BE2C (cell line): ENCODE measurements around the gene TBX21.
"Not testable (repeated sequence)": the region's sequence is repeated elsewhere in the genome, so short reads cannot be mapped to it uniquely, and the experiment has no call there.

Source experiments
- DNase-seq: peaks from one replicate; pipeline ENCODE4 v3.0.0-alpha.2; 2020
- H3K27me3 ChIP-seq: fragments of 250-450 bp; sonication (Bioruptor Pico); 2 replicates; pipeline ENCODE4 v1.5.1; 2020; ENCODE audit warnings: mild to moderate bottlenecking
- H3K36me3 ChIP-seq: fragments of 250-450 bp; sonication (Bioruptor Pico); 2 replicates; pipeline ENCODE4 v1.5.1; 2020; ENCODE audit warnings: mild to moderate bottlenecking
- H3K4me1 ChIP-seq: fragments of 250-450 bp; sonication (Bioruptor Pico); 2 replicates; pipeline ENCODE4 v1.5.1; 2020
- H3K4me3 ChIP-seq: 2 replicates; pipeline ENCODE4 v1.5.1; 2011; ENCODE audit warnings: low read depth, low read length
- H3K9me3 ChIP-seq: fragments of 250-450 bp; sonication (Bioruptor Pico); 2 replicates; pipeline ENCODE4 v1.5.1; 2020
- TF ChIP-seq, protein P1 (sequence below): IDR thresholded peaks from 2 replicates; pipeline ENCODE4 v1.5.1; 2012; ENCODE audit warnings: mild to moderate bottlenecking, low read depth, low read length

Gene TBX21

DNA sequence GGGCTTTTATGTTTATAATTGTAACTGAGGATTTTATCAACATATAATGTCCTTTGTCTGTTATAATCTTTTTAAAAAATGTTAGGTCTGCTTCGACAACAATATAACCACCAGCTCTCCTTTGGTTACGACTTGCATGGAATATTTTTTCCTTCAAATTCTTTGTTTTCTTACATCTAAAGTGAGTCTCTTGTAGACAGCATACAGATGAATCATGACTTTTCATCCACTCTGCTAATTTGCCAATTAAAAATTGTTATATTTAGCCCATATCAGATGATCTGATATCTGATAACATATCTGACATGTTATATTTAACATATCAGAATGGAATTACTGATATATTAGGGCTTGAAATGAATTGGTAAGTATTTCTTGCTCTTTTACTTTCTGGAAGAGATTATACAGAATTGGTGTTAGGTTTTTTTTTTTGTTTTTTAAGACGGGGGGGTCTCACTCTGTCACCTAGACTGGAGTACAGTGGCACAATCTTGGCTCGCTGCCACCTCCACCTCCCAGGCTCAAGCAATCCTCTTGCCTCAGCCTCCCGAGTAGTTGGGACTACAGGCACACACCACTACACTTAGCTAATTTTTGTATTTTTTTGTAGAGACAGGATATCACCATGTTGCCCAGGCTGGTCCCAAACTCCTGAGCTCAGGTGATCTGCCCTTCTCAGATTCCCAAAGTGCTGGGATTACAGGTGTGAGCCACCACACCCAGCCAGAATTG is 27.5 kb downstream of the TBX21 start:
- no peaks in the 10 kb centered on the region for H3K36me3 ChIP-seq
- no peak for DNase-seq
- no peak overlapping the region for H3K4me3 ChIP-seq
- no peaks in the 10 kb centered on the region for H3K4me1 ChIP-seq
- TF ChIP-seq, protein P1, sequence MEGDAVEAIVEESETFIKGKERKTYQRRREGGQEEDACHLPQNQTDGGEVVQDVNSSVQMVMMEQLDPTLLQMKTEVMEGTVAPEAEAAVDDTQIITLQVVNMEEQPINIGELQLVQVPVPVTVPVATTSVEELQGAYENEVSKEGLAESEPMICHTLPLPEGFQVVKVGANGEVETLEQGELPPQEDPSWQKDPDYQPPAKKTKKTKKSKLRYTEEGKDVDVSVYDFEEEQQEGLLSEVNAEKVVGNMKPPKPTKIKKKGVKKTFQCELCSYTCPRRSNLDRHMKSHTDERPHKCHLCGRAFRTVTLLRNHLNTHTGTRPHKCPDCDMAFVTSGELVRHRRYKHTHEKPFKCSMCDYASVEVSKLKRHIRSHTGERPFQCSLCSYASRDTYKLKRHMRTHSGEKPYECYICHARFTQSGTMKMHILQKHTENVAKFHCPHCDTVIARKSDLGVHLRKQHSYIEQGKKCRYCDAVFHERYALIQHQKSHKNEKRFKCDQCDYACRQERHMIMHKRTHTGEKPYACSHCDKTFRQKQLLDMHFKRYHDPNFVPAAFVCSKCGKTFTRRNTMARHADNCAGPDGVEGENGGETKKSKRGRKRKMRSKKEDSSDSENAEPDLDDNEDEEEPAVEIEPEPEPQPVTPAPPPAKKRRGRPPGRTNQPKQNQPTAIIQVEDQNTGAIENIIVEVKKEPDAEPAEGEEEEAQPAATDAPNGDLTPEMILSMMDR = no peak
- peaks cover 36% of the 10 kb centered on the region for H3K27me3 ChIP-seq
- H3K9me3 ChIP-seq = peaks cover 8% of the 10 kb centered on the region

- Histone ChIP-seq H3K36me3 (no peaks in the 10 kb centered on the region), H3K4me1 (no peaks in the 10 kb centered on the region), H3K27me3 (peaks cover 34% of the 10 kb centered on the region), H3K4me3 (no peak overlapping the region), H3K9me3 (no peaks in the 10 kb centered on the region)
- no peak for DNase-seq
- TF ChIP-seq, protein P1 = no peak
Measured at GRCh38 chr17:47762728-47763127, 29.7 kb downstream of the TBX21 start.

GRCh38 chr17:47763913-47764582 is 31.0 kb downstream of the TBX21 start:
- peaks cover 35% of the 10 kb centered on the region for H3K27me3 ChIP-seq
- no peaks in the 10 kb centered on the region for H3K9me3 ChIP-seq
- TF ChIP-seq, protein P1 = no peak
- no peak for DNase-seq
- no peaks in the 10 kb centered on the region for H3K4me1 ChIP-seq
- no peaks in the 10 kb centered on the region for H3K36me3 ChIP-seq
- no peak overlapping the region for H3K4me3 ChIP-seq

DNA sequence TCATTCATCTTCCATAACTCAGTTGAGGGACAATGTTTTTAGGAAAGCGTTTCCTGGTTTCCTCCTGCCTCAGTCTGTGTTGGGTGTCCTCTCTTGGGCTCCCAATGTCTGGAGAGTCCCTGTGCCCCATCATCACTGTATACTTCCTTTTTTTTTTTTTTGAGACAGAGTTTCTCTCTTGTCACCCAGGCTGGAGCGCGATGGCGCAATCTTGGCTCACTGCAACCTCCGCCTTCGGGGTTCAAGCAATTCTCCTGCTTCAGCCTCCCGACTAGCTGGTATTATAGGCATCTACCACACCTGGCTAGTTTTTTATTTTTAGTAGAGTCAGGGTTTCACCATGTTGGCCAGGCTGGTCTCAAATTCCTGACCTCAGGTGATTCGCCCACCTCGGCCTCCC is 40.6 kb downstream of the TBX21 start:
- not testable (repeated sequence) for H3K4me3 ChIP-seq, H3K36me3 ChIP-seq, H3K9me3 ChIP-seq, DNase-seq, H3K4me1 ChIP-seq
- peaks cover 33% of the 10 kb centered on the region for H3K27me3 ChIP-seq

DNA sequence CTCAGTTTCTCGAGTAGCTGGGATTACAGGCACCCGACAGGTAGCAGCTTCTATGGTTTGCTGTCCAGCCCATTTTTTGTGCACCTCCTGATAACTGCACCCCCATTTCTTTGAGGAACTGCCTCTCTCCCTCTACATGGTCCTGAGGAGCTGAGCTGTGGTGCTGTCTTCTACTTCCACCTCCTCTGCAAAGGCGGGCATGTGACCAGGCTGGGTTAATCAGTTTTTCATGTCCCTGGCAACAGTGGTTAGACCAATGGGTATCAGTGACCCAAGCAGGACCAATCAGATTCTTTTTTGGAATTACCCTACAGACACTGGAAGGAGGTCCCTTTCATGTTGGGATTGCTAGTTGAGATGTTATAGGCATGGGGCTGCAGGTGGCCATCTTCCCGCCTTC is 41.3 kb downstream of the TBX21 start:
- H3K4me1 ChIP-seq = no peaks in the 10 kb centered on the region
- H3K4me3 ChIP-seq = no peak overlapping the region
- H3K36me3 ChIP-seq = no peaks in the 10 kb centered on the region
- no peak for DNase-seq
- TF ChIP-seq, protein P1 = no peak
- H3K9me3 ChIP-seq = no peaks in the 10 kb centered on the region
- peaks cover 29% of the 10 kb centered on the region for H3K27me3 ChIP-seq

- H3K4me1 ChIP-seq = no peaks in the 10 kb centered on the region
- no peak for DNase-seq
- TF ChIP-seq, protein P1 = no peak
- peaks cover 25% of the 10 kb centered on the region; the same call in 1 of the 2 replicates for H3K27me3 ChIP-seq
- H3K36me3 ChIP-seq = no peaks in the 10 kb centered on the region
- H3K9me3 ChIP-seq = no peaks in the 10 kb centered on the region
- H3K4me3 ChIP-seq = no peak overlapping the region
Measured at GRCh38 chr17:47774987-47775580, 42.0 kb downstream of the TBX21 start.
